IPS DF 6.9 (cell line): ENCODE results near the gene ATXN2.
"Not testable (repeated sequence)": the region's sequence is repeated elsewhere in the genome, so short reads cannot be mapped to it uniquely, and the experiment has no call there.

Experiments
- DNase-seq: peaks from one replicate; pipeline ENCODE4 v3.0.0-alpha.2; 2013; ENCODE audit warnings: low read depth, low spot score
- H3K27ac ChIP-seq: one replicate; pipeline ENCODE4 v1.5.1; 2013; ENCODE audit warnings: low read length, control low read depth
- H3K27me3 ChIP-seq: 2 replicates; pipeline ENCODE4 v1.6.1; 2013; ENCODE audit warnings: mild to moderate bottlenecking, low read length; ENCODE audit not compliant: control insufficient read depth, insufficient read depth
- H3K36me3 ChIP-seq: 2 replicates; pipeline ENCODE4 v1.6.1; 2013; ENCODE audit warnings: low read length; ENCODE audit not compliant: control insufficient read depth, insufficient read depth
- H3K4me1 ChIP-seq: 2 replicates; pipeline ENCODE4 v1.6.1; 2013; ENCODE audit warnings: low read length; ENCODE audit not compliant: control insufficient read depth, insufficient read depth
- H3K4me3 ChIP-seq: 2 replicates; pipeline ENCODE4 v1.5.1; 2013; ENCODE audit warnings: mild to moderate bottlenecking, low read length
- H3K9me3 ChIP-seq: 2 replicates; pipeline ENCODE4 v1.6.1; 2013; ENCODE audit warnings: low read length, inconsistent platforms; ENCODE audit not compliant: control insufficient read depth, insufficient read depth
- WGBS: extraction: QIAGEN DNeasy Blood & Tissue Kit; methylation state at CpG from one replicate; pipeline ENCODE4 v1.1.7; 2013; ENCODE audit warnings: mixed read lengths, missing lambda C conversion rate; ENCODE audit not compliant: insufficient read length, insufficient coverage; 5-methylcytosine and 5-hydroxymethylcytosine counted together

ATXN2 gene

GRCh38 chr12:111628505-111629260, 29.6 kb upstream of the ATXN2 start:
- Histone ChIP-seq H3K36me3 (no peaks in the 10 kb centered on the region), H3K4me1 (no peaks in the 10 kb centered on the region), H3K27ac (no peak overlapping the region), H3K4me3 (no peak overlapping the region), H3K27me3 (no peaks in the 10 kb centered on the region), H3K9me3 (no peaks in the 10 kb centered on the region)
- no CpG with 5 or more reads among the region's 7 CpGs for WGBS
- DNase-seq = no peak

- Histone ChIP-seq H3K9me3 (no peaks in the 10 kb centered on the region), H3K4me1 (no peaks in the 10 kb centered on the region), H3K27me3 (no peaks in the 10 kb centered on the region), H3K36me3 (no peaks in the 10 kb centered on the region), H3K27ac (no peak overlapping the region), H3K4me3 (no peak overlapping the region)
- WGBS = no CpG with 5 or more reads among the region's 6 CpGs
- DNase-seq = no peak
Measured at GRCh38 chr12:111626230-111626629, 27.1 kb upstream of the ATXN2 start.

GRCh38 chr12:111624540-111624939, 25.4 kb upstream of the ATXN2 start:
- H3K4me1 ChIP-seq = no peaks in the 10 kb centered on the region
- H3K27me3 ChIP-seq = no peaks in the 10 kb centered on the region
- no CpG with 5 or more reads among the region's 8 CpGs for WGBS
- H3K9me3 ChIP-seq = no peaks in the 10 kb centered on the region
- no peak overlapping the region for H3K27ac ChIP-seq
- H3K4me3 ChIP-seq = no peak overlapping the region
- H3K36me3 ChIP-seq = no peaks in the 10 kb centered on the region
- no peak for DNase-seq

- not testable (repeated sequence) for H3K9me3 ChIP-seq, H3K27me3 ChIP-seq, H3K4me3 ChIP-seq, DNase-seq, H3K4me1 ChIP-seq, H3K27ac ChIP-seq, H3K36me3 ChIP-seq
- WGBS = no CpG with 5 or more reads among the region's 10 CpGs
Measured at GRCh38 chr12:111617841-111618240, 18.7 kb upstream of the ATXN2 start.

GRCh38 chr12:111616177-111616623, 17.1 kb upstream of the ATXN2 start:
- Histone ChIP-seq H3K36me3 (no peaks in the 10 kb centered on the region), H3K4me3 (no peak overlapping the region), H3K27me3 (no peaks in the 10 kb centered on the region), H3K27ac (no peak overlapping the region), H3K4me1 (no peaks in the 10 kb centered on the region), H3K9me3 (no peaks in the 10 kb centered on the region)
- WGBS = no CpG with 5 or more reads among the region's 7 CpGs
- DNase-seq = no peak

GRCh38 chr12:111607239-111607638, 8.1 kb upstream of the ATXN2 start:
- Histone ChIP-seq H3K27ac (no peak overlapping the region), H3K9me3 (no peaks in the 10 kb centered on the region), H3K4me1 (no peaks in the 10 kb centered on the region), H3K4me3 (no peak overlapping the region), H3K36me3 (no peaks in the 10 kb centered on the region), H3K27me3 (no peaks in the 10 kb centered on the region)
- WGBS = no CpG with 5 or more reads among the region's 3 CpGs
- no peak for DNase-seq

- Histone ChIP-seq H3K4me3 (no peak overlapping the region), H3K9me3 (no peaks in the 10 kb centered on the region), H3K36me3 (no peaks in the 10 kb centered on the region), H3K27ac (no peak overlapping the region), H3K27me3 (no peaks in the 10 kb centered on the region), H3K4me1 (no peaks in the 10 kb centered on the region)
- no peak for DNase-seq
- WGBS = no CpG with 5 or more reads among the region's 3 CpGs
Measured at GRCh38 chr12:111606767-111607230, 7.7 kb upstream of the ATXN2 start.

- H3K9me3 ChIP-seq = no peaks in the 10 kb centered on the region
- H3K27me3 ChIP-seq = no peaks in the 10 kb centered on the region
- no peaks in the 10 kb centered on the region for H3K4me1 ChIP-seq
- H3K4me3 ChIP-seq = no peak overlapping the region
- no peak overlapping the region for H3K27ac ChIP-seq
- no CpG with 5 or more reads among the region's 7 CpGs for WGBS
- no peak for DNase-seq
- H3K36me3 ChIP-seq = no peaks in the 10 kb centered on the region
Measured at GRCh38 chr12:111605911-111606766, 7.0 kb upstream of the ATXN2 start.

- WGBS = no CpG with 5 or more reads among the region's 11 CpGs
- H3K36me3 ChIP-seq, H3K27me3 ChIP-seq, DNase-seq, H3K4me3 ChIP-seq, H3K4me1 ChIP-seq, H3K27ac ChIP-seq, H3K9me3 ChIP-seq: not testable (repeated sequence)
Measured at GRCh38 chr12:111602857-111603256, 3.7 kb upstream of the ATXN2 start.

- no CpG with 5 or more reads among the region's 2 CpGs for WGBS
- Histone ChIP-seq H3K27ac (no peak overlapping the region), H3K36me3 (no peaks in the 10 kb centered on the region), H3K27me3 (no peaks in the 10 kb centered on the region), H3K4me3 (no peak overlapping the region), H3K4me1 (no peaks in the 10 kb centered on the region), H3K9me3 (no peaks in the 10 kb centered on the region)
- DNase-seq = no peak
Measured at GRCh38 chr12:111602348-111602747, 3.2 kb upstream of the ATXN2 start.
